Activated CD8-positive, alpha-beta memory T cell treated with anti-CD3 and anti-CD28 coated beads, Interleukin-2, amount 50 U/mL, for 24 hours (primary cell): ENCODE data around the gene ERFE.
"Not testable (repeated sequence)": the region's sequence is repeated elsewhere in the genome, so short reads cannot be mapped to it uniquely, and the experiment has no call there.

ENCODE experiments used
- DNase-seq: peaks from one replicate; pipeline ENCODE4 v3.0.0-alpha.2; 2020; ENCODE audit errors: extremely low read depth

ERFE gene, protein sequence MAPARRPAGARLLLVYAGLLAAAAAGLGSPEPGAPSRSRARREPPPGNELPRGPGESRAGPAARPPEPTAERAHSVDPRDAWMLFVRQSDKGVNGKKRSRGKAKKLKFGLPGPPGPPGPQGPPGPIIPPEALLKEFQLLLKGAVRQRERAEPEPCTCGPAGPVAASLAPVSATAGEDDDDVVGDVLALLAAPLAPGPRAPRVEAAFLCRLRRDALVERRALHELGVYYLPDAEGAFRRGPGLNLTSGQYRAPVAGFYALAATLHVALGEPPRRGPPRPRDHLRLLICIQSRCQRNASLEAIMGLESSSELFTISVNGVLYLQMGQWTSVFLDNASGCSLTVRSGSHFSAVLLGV

DNA sequence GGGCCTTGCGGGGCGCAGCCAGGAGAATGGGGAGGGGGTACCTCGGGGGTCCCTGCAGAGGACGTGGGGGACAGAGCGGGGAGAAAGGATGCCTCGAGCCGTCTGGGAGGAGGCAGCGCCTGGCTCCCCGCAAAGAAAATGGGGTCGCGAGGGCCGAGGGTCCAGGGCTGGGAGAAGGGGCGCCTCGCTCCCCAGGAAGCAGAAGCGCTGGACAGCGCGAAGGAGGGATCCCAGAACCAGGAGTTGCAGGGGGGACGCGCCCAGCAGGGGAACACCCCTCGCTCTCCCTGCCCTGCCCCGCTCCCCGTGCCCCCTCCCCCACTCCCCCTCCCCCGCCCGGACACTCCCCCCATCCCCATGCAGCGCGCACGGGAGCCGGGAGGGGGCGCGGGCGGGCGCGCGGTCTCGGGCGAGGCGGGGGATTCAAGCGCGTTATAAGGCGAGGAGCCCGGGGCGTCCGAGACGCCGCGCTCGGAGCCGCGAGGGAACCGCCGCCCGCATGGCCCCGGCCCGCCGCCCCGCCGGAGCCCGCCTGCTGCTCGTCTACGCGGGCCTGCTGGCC, at the start of gene ERFE:
ERFE (plus strand) TSS at position 462 of the 562 bp plus-strand sequence; CDS start at position 500, 38 bp downstream.
- DNase-seq = no peak

DNA sequence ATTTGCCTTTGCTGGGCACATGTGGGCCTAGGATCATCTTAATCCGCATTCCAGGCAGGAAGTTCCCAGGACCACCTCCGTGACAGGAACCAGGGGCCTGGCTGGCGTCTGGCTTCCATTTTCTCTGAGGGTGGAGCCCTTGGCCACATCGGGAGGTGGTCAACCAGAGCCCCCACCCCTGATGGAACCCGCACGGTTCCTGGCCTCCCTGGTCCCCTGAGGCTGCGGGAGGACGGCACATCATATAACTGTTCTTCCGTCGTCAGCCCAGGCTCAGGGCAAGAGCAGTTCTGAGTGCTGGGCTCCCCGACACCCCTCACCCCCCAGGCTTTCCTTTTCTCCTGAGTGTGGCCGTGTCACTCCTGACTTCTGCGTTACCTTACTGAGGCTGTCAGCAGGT, 45.2 kb upstream of the ERFE start:
- DNase-seq = no peak

DNA sequence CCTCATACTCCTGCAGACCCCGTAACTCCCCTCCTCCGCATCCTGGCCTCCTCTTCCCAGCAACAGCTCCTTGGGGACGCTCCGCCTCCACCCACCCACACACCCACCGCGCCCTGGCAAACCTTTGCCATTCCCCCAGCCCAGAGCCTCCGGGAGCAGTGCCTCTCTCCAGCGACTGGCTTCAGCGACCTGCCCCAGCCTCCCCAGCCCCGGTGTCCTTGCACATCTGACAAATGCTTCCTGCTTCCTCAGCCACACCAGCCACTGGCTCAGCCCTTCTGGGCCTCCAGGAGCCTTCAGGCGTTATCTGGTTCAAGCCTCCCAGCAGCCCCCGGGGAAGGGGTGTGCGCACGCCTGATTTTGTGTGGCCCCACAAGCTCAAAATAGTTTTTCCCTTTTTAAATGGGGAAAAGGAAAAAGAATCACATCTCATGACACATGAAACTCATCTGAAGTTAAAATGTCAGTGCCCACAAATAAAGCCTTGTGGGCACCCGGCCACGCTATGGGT, 44.4 kb upstream of the ERFE start:
- DNase-seq = no peak

DNA sequence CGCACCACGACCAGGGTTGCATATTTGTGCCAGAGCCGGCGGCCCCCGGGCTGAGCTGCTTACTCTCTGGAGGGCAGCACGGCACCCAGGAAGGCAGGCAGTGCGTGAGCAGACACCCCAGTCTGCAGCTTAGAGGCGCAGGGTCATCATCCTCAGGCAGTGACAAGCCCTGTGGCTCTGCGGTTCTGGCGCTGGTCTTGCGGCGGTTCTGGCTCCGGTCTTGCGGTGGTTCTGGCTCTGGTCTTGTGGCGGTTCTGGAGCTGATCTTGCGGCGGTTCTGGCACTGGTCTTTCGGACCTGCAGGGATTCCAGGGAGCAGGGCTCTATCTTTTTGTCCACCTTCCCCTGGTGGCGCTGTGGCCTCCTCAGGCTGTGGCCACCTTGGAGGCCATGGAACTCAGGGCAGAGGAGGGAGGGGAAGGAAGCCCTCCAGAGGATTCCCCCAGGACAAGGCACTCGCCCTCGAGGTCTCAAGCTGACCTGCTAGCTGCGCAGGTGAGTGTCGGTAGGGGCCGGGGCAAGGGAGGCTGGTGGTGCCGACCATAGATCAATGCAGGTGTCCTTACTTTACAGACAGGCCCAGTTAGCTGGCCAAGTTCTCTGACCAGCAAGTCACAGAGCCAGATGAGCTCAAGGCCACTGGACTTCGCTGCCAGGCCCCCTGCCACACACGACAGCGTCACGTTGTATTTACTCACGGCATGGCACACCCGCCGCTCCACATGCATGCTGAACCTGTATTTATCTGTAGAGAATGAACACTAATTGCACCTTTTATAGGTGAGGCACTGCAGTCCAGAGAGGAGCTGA, 43.7 kb upstream of the ERFE start:
- no peak for DNase-seq

DNA sequence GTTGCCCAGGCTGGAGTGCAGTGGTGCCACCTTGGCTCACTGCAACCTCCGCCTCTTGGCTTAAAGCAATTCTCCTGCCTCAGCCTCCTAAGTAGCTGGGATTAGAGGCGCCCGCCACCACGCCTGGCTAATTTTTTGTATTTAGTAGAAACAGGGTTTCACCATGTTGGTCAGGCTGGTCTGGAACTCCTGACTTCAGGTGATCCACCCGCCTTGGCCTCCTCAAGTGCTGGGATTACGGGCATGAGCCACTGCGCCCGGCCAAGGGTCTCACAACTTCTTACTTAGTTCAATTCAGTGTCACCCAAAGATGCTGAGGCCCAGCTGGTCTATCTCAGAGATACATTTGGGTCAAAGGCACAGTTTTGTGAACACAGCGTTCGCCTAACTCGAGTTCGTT, 43.1 kb upstream of the ERFE start:
- not testable (repeated sequence) for DNase-seq

DNA sequence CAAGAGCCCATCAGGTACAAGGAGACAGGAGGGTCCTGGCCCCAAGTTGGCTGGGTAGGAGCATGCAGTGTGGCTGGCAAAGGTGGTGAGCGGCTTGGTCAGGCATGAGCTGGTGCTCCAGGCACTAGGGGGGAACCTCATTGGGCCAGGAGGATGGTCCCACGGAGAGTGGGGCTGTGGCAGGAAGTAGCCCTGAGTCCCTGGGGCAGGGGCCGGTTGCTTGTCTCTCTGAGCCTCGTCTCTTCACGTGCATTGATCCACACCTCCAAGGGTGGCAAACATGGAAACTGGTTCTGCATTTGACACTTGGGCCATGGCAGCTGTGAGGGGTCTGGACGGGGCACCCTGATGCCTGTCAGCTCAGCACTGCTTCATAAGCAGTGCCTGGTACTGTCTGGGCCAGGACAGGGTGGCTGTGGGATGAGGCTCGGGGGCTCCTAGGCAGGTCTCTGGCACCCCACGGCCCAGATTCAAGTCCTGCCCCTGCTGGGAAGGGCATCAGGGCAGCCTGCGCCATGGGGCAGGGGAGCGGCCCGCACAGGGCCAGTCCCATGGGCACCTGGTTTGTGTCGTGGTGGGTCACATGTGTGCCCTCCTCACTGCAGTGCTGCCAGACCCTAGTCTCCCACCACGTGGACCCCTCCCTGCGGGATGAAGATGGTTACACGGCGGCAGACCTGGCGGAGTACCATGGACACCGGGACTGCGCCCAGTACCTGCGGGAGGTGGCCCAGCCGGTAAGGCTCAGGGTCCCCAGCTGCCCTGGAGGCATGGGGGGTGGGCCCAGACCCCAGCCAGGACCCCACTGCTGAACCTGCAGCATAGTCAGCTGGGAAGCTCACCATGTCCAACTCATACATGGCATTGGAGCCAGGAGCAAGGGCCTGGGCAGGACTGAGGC, 42.2 kb upstream of the ERFE start:
- DNase-seq = no peak

DNA sequence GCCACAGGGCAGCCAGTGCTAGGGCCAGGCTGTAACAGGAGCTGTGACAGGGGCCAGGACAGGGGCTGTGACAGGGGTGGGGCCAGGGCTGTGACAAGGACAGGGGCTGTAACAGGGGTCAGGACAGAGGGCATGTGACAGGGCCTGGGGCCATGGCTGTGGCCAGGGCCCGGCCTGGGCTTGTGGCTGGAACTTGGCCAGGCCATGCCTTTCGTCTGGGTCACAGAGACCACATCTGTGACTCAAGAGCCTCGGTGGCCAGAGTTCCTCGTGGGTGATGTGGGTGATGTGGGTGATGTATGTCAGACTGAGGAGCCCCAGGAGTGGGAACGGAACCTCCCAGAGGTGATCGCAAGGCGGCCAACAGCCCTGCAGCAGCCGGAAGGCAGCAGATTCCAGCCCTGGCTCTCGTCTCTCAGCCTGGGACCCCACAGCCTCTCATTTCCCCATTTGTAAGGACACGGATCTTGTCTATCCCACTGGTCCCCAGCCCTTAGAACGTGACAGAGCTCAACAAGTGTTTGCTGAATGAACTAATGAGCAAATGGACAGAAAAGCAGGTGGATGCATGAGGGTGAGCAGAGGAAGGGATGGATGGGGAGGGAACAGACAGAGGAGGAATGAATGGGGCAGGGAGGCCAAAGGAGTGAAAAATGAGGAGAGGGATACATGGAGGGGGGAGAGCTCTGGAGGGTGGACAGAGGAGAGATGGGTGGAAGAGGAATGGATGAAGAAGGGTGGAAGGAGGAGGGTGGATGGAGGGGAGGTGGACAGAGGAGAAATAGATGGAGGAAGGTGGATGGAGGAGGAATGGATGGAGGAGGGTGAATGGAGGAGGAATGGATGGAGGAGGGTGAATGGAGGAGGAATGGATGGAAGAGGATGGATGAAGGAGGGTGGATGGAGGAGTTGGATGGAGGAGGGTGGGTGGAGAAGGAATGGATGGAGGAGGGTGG, 41.3 kb upstream of the ERFE start:
- no peak for DNase-seq

DNA sequence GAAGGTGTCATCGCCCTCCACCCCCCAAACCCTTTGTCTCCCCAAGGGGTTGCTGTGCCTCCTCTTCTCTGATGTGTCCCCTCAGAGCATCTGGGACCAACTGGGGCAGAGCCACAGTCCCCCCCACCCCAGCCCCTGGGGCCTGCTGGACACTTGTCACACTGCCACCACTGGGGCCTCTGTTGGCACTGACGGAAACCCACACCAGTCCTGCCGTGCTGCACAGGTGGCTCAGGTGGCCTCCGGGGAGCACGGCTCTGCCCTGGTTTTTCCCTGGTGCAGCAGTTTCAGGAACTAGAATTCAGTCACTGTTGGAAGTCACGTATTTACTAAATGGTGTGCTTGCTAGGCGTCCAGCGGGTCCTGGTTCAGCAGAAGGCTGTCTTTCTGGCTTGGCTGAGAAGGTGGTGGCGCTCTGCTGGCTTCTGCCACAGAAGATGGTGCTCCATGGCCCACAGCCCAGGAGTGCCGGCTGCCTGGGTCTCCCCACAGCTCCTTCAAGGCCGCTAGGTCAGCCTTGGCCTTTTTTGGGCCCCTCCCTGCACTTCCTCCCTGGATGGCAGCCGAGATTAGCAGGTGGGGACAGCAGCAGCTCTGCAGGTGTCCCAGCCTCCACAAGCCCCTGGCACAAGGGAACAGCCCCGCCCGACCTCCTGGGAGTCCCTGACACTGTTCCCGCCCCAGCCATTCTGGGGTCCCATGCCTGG, 38.9 kb upstream of the ERFE start:
- DNase-seq = no peak

DNA sequence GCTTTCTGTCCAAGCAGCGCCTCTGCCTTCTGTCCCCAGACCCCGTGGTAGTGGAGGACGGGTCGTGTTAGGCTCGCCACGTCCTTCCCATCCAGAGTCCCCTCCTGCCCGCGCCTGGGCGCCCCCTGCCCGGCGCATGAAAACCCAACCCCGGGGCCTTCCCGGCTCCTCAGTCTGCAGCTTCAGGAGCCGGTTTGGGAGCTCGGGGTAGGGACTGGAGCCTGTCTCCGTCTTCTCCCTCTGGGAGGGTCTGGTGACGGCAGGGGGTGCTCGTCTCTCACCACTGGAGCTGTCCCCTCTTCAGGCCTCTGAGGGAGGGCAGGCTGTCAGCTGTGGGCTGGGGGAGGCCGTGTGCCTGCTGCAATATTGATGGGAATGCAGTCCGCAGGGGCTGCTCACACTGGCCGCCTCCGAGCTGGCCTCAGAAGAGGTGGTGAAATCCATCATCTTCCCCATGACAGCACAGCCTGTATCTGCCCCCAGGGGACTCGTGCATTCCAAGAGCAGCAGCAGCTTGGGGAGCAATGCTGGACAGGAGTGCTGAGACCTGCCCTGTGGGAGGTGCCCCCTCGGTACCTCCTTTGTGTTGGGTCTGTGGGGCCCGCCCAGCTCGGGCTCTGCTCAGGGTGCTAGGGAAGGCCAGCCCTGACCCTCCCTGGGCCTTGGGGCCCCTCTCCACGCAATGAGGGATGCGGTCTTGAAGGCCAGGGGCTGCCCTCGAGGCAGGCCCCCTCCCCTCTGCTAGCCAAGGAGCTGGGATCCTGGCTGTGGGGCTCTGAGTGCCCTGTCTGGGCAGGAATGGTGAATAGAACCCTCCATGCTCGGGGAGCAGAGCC, 38.1 kb upstream of the ERFE start:
- DNase-seq = no peak

DNA sequence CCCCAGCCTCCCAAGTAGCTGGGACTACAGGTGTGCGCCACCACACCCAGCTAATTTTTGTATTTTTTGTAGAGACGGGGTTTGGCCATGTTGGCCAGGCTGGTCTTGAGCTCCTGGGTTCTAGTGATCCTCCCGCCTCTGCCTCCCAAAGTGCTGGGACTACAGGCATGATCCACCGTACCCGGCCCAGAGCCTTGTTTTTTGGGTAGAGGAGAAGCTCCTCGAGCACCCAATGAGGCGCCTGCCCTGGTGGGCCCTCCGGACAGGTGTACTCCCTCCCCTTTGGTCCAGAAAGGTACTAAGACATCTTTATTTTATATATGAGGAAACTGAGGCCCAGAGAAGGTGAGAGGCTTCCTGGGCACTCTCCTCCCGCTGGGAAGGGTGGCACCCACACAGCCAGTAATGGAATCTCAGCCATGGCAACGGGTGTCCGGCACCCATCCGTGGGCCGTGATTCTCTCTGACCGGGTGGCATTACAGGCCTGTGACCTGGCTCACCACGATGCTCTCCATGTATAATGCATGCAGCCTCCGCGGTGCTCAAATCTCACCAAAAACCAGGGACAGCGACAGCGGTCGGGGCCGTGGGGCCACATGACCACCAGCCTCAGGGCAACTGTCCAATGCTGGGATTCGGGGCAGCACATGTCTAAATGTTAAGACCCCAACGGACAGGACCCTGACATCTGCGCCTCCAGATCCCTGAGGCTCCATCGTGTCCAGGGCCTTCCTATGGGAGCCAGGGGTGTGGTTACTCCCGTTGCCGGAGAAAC, 37.1 kb upstream of the ERFE start:
- no peak for DNase-seq

DNA sequence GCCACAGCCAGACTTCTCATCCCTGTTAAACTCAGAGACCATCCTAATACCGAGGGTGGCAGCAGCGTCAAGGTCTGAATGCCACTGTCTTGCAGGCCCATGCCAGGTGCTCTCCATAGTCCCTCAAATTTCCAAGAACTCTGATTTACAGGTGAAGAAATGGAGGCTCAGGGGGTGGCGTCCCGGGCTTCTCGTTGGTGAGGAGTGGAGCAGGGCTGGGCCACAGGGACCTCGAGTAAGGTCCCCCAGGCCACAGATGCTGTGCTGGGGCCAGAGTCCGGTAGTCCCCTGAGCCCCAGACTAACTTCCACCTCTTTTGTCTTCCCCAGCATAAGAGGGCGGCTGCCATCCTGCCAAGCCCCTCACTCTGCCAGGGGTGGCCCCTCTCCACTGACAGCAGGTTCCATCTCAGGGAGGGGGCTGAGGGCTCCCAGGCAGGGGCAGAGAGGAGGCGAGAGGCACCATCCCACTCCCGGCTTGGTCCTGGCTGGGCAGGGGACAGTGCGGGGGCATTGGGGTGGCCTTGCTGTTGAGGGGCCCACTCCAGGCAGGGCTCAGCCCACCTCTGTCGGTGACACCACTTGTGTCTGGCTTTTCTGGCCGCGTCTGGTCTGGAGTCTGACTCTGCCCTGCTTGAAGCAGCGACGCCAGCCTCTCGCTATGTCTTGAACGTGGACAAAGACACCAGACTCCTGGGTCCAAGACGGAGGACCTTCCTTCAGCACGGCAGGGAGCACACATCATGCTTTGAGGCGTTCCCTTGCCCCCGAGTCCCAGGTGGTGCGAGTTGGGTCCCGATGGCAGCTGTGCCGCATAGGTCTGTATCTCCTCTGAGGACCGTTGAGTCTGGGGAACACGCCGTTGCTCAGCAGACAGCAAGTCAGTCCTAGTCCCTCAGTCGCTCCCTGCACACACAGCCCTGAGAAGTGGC, 36.2 kb upstream of the ERFE start:
- DNase-seq = no peak

DNA sequence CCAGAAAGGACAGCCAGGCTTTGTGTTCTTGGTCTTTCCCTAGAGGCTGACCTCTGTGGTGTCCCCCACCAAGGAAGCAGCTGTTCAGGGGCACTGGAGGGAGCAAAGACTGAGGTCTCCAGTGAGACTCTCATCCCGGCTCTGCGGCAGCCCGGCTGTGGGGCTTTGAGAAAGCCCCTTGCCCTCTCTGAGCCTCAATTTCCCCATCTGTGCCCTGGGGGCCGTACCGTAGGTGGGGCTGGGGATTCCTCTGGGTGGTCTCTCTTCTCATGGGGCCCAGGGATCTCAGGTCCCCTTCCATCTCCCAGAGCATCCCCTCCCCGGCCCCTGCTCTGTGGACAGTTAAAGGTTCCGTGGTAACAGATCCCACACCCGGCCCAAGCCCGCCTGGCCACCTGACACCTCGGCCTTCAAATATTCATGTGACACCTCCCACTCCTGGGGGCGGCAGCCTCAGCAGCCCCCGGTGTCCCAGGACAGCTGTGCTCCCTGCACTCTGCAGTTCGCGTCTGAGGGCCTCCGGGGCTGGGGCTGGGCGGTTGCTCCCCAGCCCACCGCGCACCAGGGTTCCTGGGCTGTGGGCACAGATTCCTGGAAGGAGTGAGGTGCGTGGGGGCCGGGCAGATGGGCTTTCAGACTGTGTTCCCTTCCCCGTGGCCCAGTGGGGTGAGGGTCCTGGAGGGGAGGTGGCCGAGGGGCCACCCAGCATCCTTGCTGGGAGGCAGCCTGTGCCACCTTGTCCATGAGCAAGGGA, 35.4 kb upstream of the ERFE start:
- no peak for DNase-seq

DNA sequence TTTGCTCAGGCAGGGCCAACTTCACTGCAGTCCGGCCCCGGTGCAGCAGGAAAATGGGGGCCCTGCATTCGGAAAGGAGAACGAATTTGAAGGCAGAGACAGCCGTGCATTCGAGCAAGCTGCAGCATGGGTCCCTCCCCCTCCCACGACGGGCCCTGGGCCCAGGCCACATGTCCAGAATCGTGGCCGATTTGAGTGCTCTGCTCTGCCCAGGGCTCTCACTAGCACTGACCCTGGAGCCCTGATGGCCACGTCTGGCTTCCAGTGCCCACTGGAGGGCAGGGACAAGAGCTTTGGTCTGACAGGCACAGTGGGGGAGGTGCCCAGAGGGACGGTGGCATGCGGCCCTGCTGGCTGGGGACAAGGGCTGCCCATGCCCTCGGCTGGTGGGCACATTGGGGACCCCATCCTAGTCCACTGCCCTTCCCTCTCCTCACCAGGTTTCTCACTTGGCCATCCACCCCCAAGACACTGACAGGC, 34.7 kb upstream of the ERFE start:
- no peak for DNase-seq

DNA sequence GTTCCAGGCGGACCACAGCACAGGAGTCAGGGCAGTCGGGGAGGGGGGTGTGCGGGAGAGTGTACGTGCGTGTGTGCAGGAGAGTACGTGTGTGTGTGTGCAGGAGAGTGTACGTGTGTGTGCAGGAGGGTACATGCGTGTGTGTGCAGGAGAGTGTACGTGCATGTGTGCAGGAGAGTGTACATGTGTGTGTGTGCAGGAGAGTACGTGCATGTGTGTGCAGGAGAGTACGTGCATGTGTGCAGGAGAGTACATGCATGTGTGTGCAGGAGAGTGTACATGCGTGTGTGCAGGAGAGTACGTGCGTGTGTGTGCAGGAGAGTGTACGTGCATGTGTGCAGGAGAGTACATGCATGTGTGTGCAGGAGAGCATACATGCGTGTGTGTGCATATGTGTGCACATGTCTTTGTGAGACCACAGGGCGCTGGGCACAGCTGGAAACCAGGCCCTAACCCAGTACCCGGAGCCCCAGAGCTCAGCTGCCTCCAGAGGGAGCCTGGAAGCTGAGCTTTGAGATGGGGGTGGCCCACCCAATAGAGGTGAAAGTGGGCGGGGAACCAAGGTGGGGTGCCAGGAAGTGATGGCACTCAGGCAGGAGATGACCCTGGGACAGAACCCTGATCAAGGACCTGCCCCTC, 34.2 kb upstream of the ERFE start:
- DNase-seq = no peak

DNA sequence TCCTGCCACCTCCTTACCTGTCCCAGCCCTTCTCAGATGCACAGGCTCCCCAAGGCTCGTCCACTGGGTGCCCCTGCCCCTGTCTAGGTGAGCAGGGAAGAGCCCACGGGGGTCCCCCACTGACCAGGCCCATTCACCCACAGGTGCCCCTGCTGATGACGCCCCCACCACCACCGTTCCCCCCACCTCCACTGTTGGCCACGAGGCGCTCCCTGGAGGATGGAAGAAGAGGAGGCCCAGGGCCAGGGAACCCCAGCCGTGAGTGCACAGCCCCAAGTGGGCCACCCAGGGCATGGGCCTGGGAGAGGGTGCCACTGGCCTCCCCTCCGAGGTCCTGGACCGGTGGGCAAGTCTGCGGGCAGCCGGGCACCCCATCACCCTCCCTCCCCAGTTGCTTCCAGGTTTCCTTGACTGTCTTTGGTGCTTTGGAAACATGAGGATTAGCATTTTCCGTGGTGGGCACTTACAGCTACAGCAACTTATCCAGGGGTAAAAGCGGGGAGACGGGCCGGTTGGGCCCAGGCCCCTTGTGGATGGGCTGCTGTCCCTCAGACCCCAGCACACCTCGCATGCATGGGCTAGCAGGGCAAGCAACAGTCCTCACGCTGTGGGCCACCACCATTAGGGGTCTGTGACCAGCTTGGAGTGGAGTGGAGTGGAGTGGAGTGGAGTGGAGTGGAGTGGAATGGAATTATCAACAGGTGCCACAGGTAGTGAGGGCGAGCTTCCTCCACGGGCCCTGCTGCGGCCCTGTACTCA, 33.5 kb upstream of the ERFE start:
- DNase-seq = no peak
